KMS-11 (cell line): ENCODE data around the gene MYO9B.

Source experiments
- H2AFZ ChIP-seq: fragments of 200-600 bp; sonication (generic); 2 replicates; pipeline ENCODE4 v1.6.1; 2016; ENCODE audit warnings: antibody characterized with exemption, mixed run types, low read depth
- H3K27ac ChIP-seq: fragments of 200-600 bp; sonication (generic); 2 replicates; pipeline ENCODE4 v1.6.1; 2016; ENCODE audit warnings: mild to moderate bottlenecking, mixed run types
- H3K27me3 ChIP-seq: fragments of 200-600 bp; sonication (generic); 2 replicates; pipeline ENCODE4 v1.6.1; 2017; ENCODE audit warnings: mild to moderate bottlenecking, low read depth, mixed run types, moderate library complexity; ENCODE audit not compliant: insufficient read depth
- H3K36me3 ChIP-seq: fragments of 200-600 bp; sonication (generic); 2 replicates; pipeline ENCODE4 v1.6.1; 2017; ENCODE audit warnings: mild to moderate bottlenecking, mixed run types; ENCODE audit not compliant: insufficient read depth
- H3K4me1 ChIP-seq: fragments of 200-600 bp; sonication (generic); 2 replicates; pipeline ENCODE4 v1.6.1; 2016; ENCODE audit warnings: mild to moderate bottlenecking, low read depth, mixed run types; ENCODE audit not compliant: poor library complexity, severe bottlenecking
- H3K4me2 ChIP-seq: fragments of 200-600 bp; sonication (generic); 2 replicates; pipeline ENCODE4 v1.7.0; 2016; ENCODE audit warnings: mild to moderate bottlenecking, mixed run types
- H3K4me3 ChIP-seq: fragments of 200-600 bp; sonication (generic); IDR thresholded peaks from 2 replicates; pipeline ENCODE4 v1.6.1; 2017; ENCODE audit warnings: low read depth, low read length, mixed read lengths; ENCODE audit not compliant: insufficient read depth
- H3K79me2 ChIP-seq: fragments of 200-600 bp; sonication (generic); 2 replicates; pipeline ENCODE4 v1.6.1; 2016; ENCODE audit warnings: low read depth, mixed run types; ENCODE audit not compliant: insufficient read depth
- H3K9ac ChIP-seq: fragments of 200-600 bp; sonication (generic); 2 replicates; pipeline ENCODE4 v1.6.1; 2016; ENCODE audit warnings: mild to moderate bottlenecking, mixed run types
- H4K20me1 ChIP-seq: fragments of 200-600 bp; sonication (generic); 2 replicates; pipeline ENCODE4 v1.6.1; 2016; ENCODE audit warnings: mild to moderate bottlenecking, mixed run types; ENCODE audit not compliant: insufficient read depth
- TF ChIP-seq, protein P1 (sequence below): fragments of 200-600 bp; sonication (generic); conservative IDR thresholded peaks from 2 replicates; pipeline ENCODE4 v1.6.1; 2017; ENCODE audit warnings: low read depth, mild to moderate bottlenecking, antibody characterized with exemption, low read length, moderate library complexity, mixed read lengths

The MYO9B gene

DNA sequence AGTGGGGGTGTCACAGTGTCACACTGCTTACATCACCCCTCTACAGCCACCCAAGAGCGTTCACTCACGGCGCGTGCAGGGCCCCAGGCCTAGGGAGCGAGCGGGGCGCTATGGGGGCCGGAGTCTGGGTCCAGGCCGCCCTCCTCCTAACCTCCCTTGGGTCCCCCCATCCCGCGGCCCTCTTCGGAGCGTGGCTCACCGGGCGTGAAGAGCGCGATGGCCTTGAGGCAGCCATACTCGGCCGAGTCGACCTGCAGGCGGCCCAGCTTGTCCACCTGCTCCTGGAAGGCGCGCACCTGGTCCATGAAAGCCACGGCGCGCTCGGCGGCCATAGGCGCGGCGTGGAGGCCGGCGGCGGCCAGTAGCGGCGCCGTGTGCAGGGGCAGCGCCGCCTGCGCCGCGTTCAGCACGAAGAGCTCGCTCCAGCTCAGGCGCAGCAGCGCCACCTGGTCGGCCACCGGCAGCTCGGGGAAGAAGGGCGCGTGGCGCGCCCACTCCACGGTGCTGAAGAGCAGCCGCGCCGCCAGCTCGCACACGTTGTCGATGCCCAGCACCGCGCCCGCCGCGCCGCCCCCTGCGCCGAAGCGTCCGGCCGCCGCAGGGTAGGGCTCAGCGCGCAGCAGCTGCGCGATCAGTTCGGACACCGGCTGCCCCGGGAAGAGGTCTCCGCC lies 159.9 kb downstream of the MYO9B start:
- TF ChIP-seq, protein P1, sequence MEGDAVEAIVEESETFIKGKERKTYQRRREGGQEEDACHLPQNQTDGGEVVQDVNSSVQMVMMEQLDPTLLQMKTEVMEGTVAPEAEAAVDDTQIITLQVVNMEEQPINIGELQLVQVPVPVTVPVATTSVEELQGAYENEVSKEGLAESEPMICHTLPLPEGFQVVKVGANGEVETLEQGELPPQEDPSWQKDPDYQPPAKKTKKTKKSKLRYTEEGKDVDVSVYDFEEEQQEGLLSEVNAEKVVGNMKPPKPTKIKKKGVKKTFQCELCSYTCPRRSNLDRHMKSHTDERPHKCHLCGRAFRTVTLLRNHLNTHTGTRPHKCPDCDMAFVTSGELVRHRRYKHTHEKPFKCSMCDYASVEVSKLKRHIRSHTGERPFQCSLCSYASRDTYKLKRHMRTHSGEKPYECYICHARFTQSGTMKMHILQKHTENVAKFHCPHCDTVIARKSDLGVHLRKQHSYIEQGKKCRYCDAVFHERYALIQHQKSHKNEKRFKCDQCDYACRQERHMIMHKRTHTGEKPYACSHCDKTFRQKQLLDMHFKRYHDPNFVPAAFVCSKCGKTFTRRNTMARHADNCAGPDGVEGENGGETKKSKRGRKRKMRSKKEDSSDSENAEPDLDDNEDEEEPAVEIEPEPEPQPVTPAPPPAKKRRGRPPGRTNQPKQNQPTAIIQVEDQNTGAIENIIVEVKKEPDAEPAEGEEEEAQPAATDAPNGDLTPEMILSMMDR: peak; percentile 49; the same call in 1 of the 2 replicates
- peak overlapping the region; percentile 74 for H3K9ac ChIP-seq
- H3K27me3 ChIP-seq: no peaks in the 10 kb centered on the region
- H3K79me2 ChIP-seq: peaks cover 19% of the 10 kb centered on the region
- no peaks in the 10 kb centered on the region for H4K20me1 ChIP-seq
- peaks cover 15% of the 10 kb centered on the region for H3K4me1 ChIP-seq
- peak overlapping the region; percentile 73 for H2AFZ ChIP-seq
- H3K27ac ChIP-seq: peak overlapping the region; percentile 68
- H3K4me2 ChIP-seq: peak overlapping the region; percentile 99
- H3K36me3 ChIP-seq: no peaks in the 10 kb centered on the region
- H3K4me3 ChIP-seq: no peak overlapping the region

DNA sequence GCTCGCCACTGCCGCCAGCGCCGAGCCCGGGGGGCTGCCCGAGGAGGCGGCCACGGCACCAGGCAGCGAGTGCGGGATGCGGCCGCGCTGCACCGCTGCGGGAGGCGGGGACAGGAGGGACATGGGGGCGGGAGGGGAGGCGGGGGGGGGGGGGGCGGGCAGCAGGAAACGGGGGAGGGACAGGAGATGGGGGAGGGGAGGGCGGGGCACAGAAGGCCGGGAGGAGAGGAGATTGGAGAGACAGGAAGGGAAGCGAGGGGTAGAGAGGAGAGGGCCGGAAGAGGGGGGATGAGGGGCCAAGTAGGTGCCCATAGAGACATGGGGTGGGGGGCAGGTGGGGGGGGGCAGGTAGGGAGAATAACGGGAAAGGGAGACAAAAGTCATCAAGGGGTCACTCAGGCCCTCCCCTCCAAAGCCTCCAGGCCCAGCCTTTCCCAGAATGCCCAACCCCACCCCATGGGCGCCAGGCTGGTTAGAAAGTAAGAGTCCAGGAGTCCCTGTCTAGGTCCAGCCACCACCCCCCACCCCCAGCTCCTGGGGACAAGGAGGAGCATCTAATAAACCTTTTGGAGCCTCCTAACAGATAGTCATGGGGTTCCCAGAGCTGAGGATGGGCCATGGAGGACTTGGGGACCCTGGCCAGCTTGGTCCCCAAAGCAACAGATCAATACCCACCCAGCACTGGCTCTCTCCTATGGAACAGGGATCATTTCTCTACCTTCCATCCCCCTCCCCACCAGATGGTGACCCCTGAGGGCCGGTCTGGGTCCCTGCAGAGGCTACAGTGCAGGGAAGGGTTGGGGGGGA lies 160.6 kb downstream of the MYO9B start:
- Histone ChIP-seq H3K27ac (peak overlapping the region; percentile 68), H3K4me2 (peak overlapping the region; percentile 99; the same call in 1 of the 2 replicates), H3K79me2 (peaks cover 19% of the 10 kb centered on the region), H3K4me1 (peaks cover 15% of the 10 kb centered on the region), H3K27me3 (no peaks in the 10 kb centered on the region), H3K36me3 (no peaks in the 10 kb centered on the region), H2AFZ (peak overlapping the region; percentile 73; the same call in 1 of the 2 replicates), H3K4me3 (no peak overlapping the region), H3K9ac (peak overlapping the region; percentile 74), H4K20me1 (no peaks in the 10 kb centered on the region)
- TF ChIP-seq, protein P1: no peak

DNA sequence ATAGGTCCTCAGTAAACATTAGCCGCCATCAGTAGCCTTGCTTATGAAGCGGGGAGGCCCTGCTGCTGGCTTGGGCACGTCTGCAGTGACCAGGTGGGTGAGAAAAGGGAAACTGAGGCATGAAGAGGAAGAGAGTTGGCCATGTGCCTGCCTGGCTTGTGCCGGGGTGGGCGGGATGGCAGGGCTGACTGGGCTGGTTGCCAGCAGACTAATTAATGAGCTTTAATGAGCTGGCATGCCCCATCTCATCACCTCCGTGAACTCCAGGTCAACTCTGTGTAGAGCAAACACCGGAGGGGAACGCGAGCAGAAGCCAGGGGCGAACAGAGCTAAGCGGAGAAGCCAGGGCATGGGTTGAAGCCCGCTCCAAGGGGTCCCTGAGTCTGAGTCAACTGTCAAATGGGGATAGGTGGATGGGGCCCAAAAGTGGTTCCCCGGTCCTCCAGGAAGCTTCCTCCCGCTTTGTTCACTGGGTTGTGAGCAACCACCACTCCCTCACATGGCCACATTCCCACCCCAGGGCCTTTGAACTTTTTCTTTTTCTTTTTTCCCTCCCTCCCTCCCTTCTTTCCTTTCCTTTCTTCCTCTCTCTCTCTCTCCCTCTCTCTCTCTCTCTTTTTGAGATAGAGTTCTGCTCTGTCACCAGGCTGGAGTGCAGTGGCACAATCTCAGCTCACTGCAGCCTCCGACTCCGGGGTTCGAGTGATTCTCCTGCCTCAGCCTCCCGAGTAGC lies 161.4 kb downstream of the MYO9B start:
- Histone ChIP-seq H3K36me3 (no peaks in the 10 kb centered on the region), H3K27me3 (no peaks in the 10 kb centered on the region), H3K4me2 (no peak overlapping the region), H3K4me3 (no peak overlapping the region), H3K79me2 (peaks cover 19% of the 10 kb centered on the region), H2AFZ (no peak overlapping the region), H3K27ac (no peak overlapping the region), H4K20me1 (no peaks in the 10 kb centered on the region), H3K4me1 (peaks cover 15% of the 10 kb centered on the region), H3K9ac (no peak overlapping the region)
- TF ChIP-seq, protein P1: no peak
